K562 (cell line): ENCODE data around the gene MSRB3. TPM values are rescaled to one million over a fixed set of nuclear protein-coding genes. Genes with fewer than 3 reads are reported as not detected.

Source experiments
- CBX8 ChIP-seq: fragments of 200-600 bp; sonication (generic); IDR thresholded peaks from 2 replicates; pipeline ENCODE4 v1.6.1; 2012; ENCODE audit warnings: borderline replicate concordance, mixed run types, low read depth, mild to moderate bottlenecking, moderate library complexity, mixed read lengths, low read length, control low read depth, inconsistent platforms; ENCODE audit not compliant: poor library complexity, severe bottlenecking; ENCODE audit errors: extremely low read depth
- polyA plus RNA-seq, 8 experiments: library from polyadenylated mRNA; depleted of rRNA in 4 of 8; stranded (reverse) in 5 of 8; unstranded in 3 of 8; fragments of >200 nt; fragmentation: Nextera tagmentation in 2 of 8; fragmentation: Illumina TruSeq in 1 of 8; extraction: Ambion mirVana in 2 of 8; extraction: Trizol in 1 of 8; gene quantifications; 2 replicates each; pipeline versions ENCODE4 v1.2.1 to v1.2.3, GENCODE V29; 2011 to 2014; ENCODE audit warnings: inconsistent platforms in 1 of 8, missing spikeins in 1 of 8
- total RNA-seq, 7 experiments: library from RNA; depleted of rRNA in 6 of 7; stranded (reverse); fragments of >200 nt in 6 of 7; fragmentation: Illumina TruSeq in 2 of 7; extraction: Trizol in 2 of 7; gene quantifications; 2 replicates each; pipeline versions ENCODE4 v1.2.1 to v1.2.3, GENCODE V29; 2011 to 2021; ENCODE audit warnings: low replicate concordance in 1 of 7
- TF ChIP-seq, protein P1 (sequence below), 2 experiments: fragments of 450-650 bp; formaldehyde crosslinking in 1 of 2; IDR thresholded peaks; 2 replicates each; pipeline versions ENCODE4 v1.4.0 to v1.6.1; 2014 to 2020; ENCODE audit warnings: mild to moderate bottlenecking in 2 of 2, borderline replicate concordance in 1 of 2, low read depth in 1 of 2

MSRB3 gene
- total and polyA plus RNA-seq, 9 of the 15 experiments (the other 6 are each of a cell fraction or from before 2014, with no cell fraction given), result 0.04 TPM; not detected in 8

DNA sequence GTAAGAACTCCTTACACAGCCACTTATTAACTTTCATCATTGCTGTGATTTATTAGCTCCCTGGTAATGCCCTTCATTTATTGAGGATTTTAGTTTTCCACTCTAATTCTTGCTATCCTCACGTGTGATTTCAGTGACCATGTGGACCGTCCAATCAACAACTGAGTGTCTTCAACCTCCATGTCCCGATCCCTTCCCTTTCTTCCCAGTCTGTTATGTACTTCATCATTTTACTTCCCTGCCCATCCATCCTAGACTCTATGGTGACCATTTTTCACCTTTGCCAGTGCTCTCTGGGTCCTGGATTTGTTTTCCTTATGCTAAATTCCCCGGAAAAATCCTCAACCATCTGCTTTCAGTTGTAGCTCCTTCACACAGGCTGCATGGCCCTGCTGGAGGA, 111.0 kb downstream of the MSRB3 start (continued):
- TF ChIP-seq, protein P1, sequence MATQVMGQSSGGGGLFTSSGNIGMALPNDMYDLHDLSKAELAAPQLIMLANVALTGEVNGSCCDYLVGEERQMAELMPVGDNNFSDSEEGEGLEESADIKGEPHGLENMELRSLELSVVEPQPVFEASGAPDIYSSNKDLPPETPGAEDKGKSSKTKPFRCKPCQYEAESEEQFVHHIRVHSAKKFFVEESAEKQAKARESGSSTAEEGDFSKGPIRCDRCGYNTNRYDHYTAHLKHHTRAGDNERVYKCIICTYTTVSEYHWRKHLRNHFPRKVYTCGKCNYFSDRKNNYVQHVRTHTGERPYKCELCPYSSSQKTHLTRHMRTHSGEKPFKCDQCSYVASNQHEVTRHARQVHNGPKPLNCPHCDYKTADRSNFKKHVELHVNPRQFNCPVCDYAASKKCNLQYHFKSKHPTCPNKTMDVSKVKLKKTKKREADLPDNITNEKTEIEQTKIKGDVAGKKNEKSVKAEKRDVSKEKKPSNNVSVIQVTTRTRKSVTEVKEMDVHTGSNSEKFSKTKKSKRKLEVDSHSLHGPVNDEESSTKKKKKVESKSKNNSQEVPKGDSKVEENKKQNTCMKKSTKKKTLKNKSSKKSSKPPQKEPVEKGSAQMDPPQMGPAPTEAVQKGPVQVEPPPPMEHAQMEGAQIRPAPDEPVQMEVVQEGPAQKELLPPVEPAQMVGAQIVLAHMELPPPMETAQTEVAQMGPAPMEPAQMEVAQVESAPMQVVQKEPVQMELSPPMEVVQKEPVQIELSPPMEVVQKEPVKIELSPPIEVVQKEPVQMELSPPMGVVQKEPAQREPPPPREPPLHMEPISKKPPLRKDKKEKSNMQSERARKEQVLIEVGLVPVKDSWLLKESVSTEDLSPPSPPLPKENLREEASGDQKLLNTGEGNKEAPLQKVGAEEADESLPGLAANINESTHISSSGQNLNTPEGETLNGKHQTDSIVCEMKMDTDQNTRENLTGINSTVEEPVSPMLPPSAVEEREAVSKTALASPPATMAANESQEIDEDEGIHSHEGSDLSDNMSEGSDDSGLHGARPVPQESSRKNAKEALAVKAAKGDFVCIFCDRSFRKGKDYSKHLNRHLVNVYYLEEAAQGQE (IDR thresholded peaks at IDR 0.05; ENCODE audit: borderline replicate concordance), result no peak
- TF ChIP-seq, protein P1 (CRISPR knock-in tag; IDR thresholded peaks at IDR 0.05; ENCODE audit: low read depth), result no peak
- TF ChIP-seq CBX8, result no peak
